ENCODE results near the gene GPHN. TPM values are rescaled to one million over a fixed set of nuclear protein-coding genes. Genes with fewer than 3 reads are reported as not detected.

GPHN gene
- total RNA-seq, 4 donors from 2014 or later = 16.7 to 34.8 (median 27.0) TPM

DNA sequence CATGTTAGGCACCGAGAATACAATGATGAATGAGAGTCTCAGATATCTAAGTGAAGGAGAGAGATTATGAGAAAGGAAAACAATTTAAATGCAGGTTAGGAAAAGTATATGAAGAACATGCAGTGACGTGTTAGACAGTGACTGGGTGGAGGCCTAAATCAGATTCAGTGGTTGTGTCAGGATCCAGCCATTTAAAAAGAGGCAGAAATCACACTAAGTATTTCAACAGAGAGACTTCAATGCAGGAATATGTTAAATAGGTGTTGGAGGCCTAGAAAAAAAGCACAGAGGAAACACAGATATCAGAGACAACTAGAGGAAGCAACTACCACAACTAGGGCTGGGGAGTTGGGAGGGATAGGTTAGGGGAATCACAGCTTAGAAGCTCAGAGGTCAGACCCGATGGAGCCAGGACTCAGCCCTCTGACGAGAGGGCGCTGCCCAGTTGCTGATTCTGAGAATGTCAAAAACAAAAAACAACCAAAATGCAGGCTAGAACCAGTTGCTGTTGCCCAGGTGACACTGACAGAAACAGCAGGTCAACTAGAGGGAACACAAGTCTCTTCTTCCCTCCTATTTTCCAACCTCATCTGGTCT is 678.3 kb downstream of the GPHN start:
- H3K9me3 ChIP-seq = no peaks in the 10 kb centered on the region
- 79% methylated on average over 5 of the region's 5 CpGs for WGBS
- DNase-seq (ENCODE audit: low spot score in 2 of 2) = no peak
- H3K36me3 ChIP-seq = no peaks in the 10 kb centered on the region
- TF ChIP-seq CTCF (IDR thresholded peaks at IDR 0.05) (no peak), POLR2A (IDR thresholded peaks at IDR 0.05) (no peak), POLR2AphosphoS5 (IDR thresholded peaks at IDR 0.05) (no peak), EP300 (IDR thresholded peaks at IDR 0.05) (no peak)
- H3K27me3 ChIP-seq = no peaks in the 10 kb centered on the region
- H3K4me3 ChIP-seq = no peak overlapping the region
- no peak overlapping the region for H3K27ac ChIP-seq
- peaks cover 8% of the 10 kb centered on the region for H3K4me1 ChIP-seq

GRCh38 chr14:67186789-67187584 is 679.0 kb downstream of the GPHN start:
- no peak for DNase-seq (ENCODE audit: low spot score in 2 of 2)
- WGBS = 67% methylated on average over 7 of the region's 7 CpGs
- H3K27me3 ChIP-seq = no peaks in the 10 kb centered on the region
- H3K9me3 ChIP-seq = no peaks in the 10 kb centered on the region
- TF ChIP-seq POLR2A (IDR thresholded peaks at IDR 0.05) (no peak), CTCF (IDR thresholded peaks at IDR 0.05) (no peak), EP300 (IDR thresholded peaks at IDR 0.05) (no peak), POLR2AphosphoS5 (IDR thresholded peaks at IDR 0.05) (no peak)
- H3K36me3 ChIP-seq = no peaks in the 10 kb centered on the region
- H3K4me3 ChIP-seq = no peak overlapping the region
- H3K27ac ChIP-seq = no peak overlapping the region
- H3K4me1 ChIP-seq = peaks cover 8% of the 10 kb centered on the region

DNA sequence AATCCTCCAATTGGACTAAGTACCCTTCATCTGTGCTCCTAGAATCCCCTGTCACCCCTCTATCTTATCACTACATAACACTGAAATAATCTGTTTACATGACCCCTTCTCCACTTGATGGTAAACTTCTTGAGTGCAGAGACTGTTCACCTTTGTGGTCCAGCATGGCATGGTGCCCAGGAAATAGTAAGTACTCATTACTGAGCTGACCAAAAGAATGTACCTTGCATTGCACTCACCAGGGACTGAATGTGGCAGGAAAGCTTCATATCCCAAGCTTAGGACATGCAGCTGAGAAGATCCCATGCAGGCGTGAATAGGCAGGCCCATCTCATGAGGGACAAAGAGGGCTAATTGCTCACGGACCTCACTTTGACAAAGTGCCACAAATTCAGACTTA is 679.9 kb downstream of the GPHN start:
- 93% methylated on average over 2 of the region's 2 CpGs for WGBS
- TF ChIP-seq CTCF (IDR thresholded peaks at IDR 0.05) (no peak), POLR2AphosphoS5 (IDR thresholded peaks at IDR 0.05) (no peak), POLR2A (IDR thresholded peaks at IDR 0.05) (no peak), EP300 (IDR thresholded peaks at IDR 0.05) (no peak)
- no peaks in the 10 kb centered on the region for H3K36me3 ChIP-seq

GRCh38 chr14:67188326-67188725 is 680.4 kb downstream of the GPHN start:
- no peak for DNase-seq (ENCODE audit: low spot score in 2 of 2)
- 80% methylated on average over 4 of the region's 4 CpGs for WGBS
- Histone ChIP-seq H3K27me3 (no peaks in the 10 kb centered on the region), H3K4me3 (no peak overlapping the region), H3K36me3 (no peaks in the 10 kb centered on the region), H3K9me3 (no peaks in the 10 kb centered on the region), H3K4me1 (peaks cover 8% of the 10 kb centered on the region), H3K27ac (no peak overlapping the region)
- TF ChIP-seq POLR2AphosphoS5 (IDR thresholded peaks at IDR 0.05) (no peak), POLR2A (IDR thresholded peaks at IDR 0.05) (no peak), CTCF (IDR thresholded peaks at IDR 0.05) (no peak), EP300 (IDR thresholded peaks at IDR 0.05) (no peak)

More for the DNA sequence above, 679.9 kb downstream of the GPHN start:
- no peaks in the 10 kb centered on the region for H3K27me3 ChIP-seq
- no peak overlapping the region for H3K27ac ChIP-seq
- no peak for DNase-seq (ENCODE audit: low spot score in 2 of 2)
- H3K9me3 ChIP-seq = no peaks in the 10 kb centered on the region
- no peak overlapping the region for H3K4me3 ChIP-seq
- H3K4me1 ChIP-seq = peaks cover 8% of the 10 kb centered on the region

- Histone ChIP-seq H3K4me3 (no peak overlapping the region), H3K9me3 (no peaks in the 10 kb centered on the region), H3K27me3 (no peaks in the 10 kb centered on the region), H3K36me3 (no peaks in the 10 kb centered on the region), H3K4me1 (peaks cover 3% of the 10 kb centered on the region), H3K27ac (no peak overlapping the region)
- TF ChIP-seq POLR2AphosphoS5 (IDR thresholded peaks at IDR 0.05) = no peak
- TF ChIP-seq CTCF (IDR thresholded peaks at IDR 0.05) = no peak
- TF ChIP-seq EP300 (IDR thresholded peaks at IDR 0.05) = no peak
- TF ChIP-seq POLR2A (IDR thresholded peaks at IDR 0.05) = no peak
- no peak for DNase-seq (ENCODE audit: low spot score in 2 of 2)
- 81% methylated on average over 8 of the region's 8 CpGs for WGBS
Observed at GRCh38 chr14:67191768-67192290, 683.9 kb downstream of the GPHN start.
